ENCODE results near the gene PSMD9.

PSMD9 gene

GRCh38 chr12:121955258-121956237, 67.0 kb downstream of the PSMD9 start:
- TF ChIP-seq CTCF (IDR thresholded peaks at IDR 0.05; ENCODE audit: low read depth, low read length), result peak; percentile 65
- peak; percentile 48 to 56 for DNase-seq (ENCODE audit: low read depth in 2 of 2)
- H3K4me3 ChIP-seq (replicated peaks in 1 of 2; ENCODE audit: low read depth in 2 of 2, low read length in 2 of 2), result no peak overlapping the region

GRCh38 chr12:121957861-121958515, 69.4 kb downstream of the PSMD9 start:
- TF ChIP-seq CTCF (IDR thresholded peaks at IDR 0.05; ENCODE audit: low read depth, low read length), result no peak
- DNase-seq (ENCODE audit: low read depth in 2 of 2), result no peak
- no peak overlapping the region for H3K4me3 ChIP-seq (replicated peaks in 1 of 2; ENCODE audit: low read depth in 2 of 2, low read length in 2 of 2)

DNA sequence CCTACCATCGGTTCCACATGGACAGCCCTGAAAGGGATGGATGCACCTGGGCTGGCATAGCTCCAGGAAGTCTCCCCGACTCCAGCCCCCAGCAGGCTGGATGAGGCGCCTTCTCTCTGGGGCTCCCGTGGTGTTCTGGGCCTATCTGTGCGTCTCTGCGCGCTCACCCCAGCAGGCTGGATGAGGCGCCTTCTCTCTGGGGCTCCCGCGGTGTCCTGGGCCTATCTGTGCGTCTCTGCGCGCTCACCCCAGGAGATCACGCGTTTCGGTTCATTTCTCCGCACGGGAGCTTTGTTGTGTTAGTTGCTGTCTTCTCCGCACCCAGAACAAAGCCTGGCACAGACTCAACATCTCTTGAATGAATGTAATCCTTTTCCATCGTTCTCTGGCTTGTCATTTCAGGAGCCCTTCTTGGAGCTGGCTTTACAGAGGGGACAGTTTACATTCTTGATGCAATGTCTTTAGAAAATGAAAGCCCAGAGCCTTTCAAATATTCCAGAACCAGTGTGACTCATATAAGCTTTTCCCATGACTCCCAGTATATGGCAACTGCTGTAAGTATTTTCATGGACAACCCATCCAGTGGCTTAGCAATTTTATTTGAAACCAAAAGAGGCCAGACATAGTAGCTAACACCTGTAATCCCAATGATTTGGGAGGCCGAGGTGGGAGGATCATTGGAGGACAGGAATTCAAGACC, 70.1 kb downstream of the PSMD9 start:
- TF ChIP-seq CTCF (IDR thresholded peaks at IDR 0.05; ENCODE audit: low read depth, low read length), result no peak
- DNase-seq (ENCODE audit: low read depth in 2 of 2), result peak in 1 of 2 donors; percentile 15
- H3K4me3 ChIP-seq (replicated peaks in 1 of 2; ENCODE audit: low read depth in 2 of 2, low read length in 2 of 2), result no peak overlapping the region

- H3K4me3 ChIP-seq (replicated peaks in 1 of 2; ENCODE audit: low read depth in 2 of 2, low read length in 2 of 2), result no peak overlapping the region
- no peak for DNase-seq (ENCODE audit: low read depth in 2 of 2)
- no peak for TF ChIP-seq CTCF (IDR thresholded peaks at IDR 0.05; ENCODE audit: low read depth, low read length)
These were observed 72.0 kb downstream of the PSMD9 start for GRCh38 chr12:121960541-121960940.

- TF ChIP-seq CTCF (IDR thresholded peaks at IDR 0.05; ENCODE audit: low read depth, low read length), result no peak
- DNase-seq (ENCODE audit: low read depth in 2 of 2), result no peak
- no peak overlapping the region for H3K4me3 ChIP-seq (replicated peaks in 1 of 2; ENCODE audit: low read depth in 2 of 2, low read length in 2 of 2)
These were observed 72.7 kb downstream of the PSMD9 start for GRCh38 chr12:121961195-121961879.

DNA sequence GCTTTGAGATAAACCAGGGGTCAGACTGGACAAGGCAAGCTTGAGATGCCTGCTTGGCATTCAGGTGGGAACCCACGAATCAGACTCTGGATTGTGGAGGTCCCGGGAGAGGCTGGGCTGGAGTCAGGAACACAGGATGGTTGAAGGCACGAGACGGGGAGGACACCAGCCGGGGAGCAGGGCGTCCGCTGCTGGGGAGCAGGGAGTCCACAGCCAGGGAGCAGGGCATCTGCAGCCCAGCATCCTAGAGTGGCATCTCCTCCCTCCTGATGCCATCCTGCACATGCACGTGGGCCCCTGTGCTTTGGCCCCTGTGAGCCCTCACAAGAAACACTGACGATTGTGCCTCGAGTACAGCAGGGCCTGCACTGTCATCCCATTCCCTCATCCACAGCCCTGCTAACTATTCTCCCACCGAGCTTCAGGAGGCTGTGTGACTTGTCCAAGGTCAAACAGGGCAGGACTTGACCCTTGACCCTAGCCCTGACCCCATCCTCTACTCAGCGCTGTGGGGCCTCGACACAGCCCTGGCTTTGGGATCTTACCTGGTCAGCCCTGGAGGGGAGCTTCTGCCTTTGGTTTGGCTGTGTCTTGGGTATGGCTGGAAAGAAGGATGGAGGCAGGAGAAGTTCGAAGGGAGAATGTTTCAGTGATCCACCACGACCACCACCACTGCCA, 74.9 kb downstream of the PSMD9 start:
- TF ChIP-seq CTCF (IDR thresholded peaks at IDR 0.05; ENCODE audit: low read depth, low read length), result no peak
- DNase-seq (ENCODE audit: low read depth in 2 of 2), result no peak
- H3K4me3 ChIP-seq (replicated peaks in 1 of 2; ENCODE audit: low read depth in 2 of 2, low read length in 2 of 2), result no peak overlapping the region
